SU-DHL-6 (cell line): ENCODE data around the gene POLR2E.

ENCODE experiments used
- H2AFZ ChIP-seq: fragments of 200-600 bp; sonication (generic); 2 replicates; pipeline ENCODE4 v1.6.1; 2014; ENCODE audit warnings: low read depth, mild to moderate bottlenecking, moderate library complexity, mixed read lengths, antibody characterized with exemption, low read length; ENCODE audit not compliant: severe bottlenecking
- H3F3A ChIP-seq: fragments of 200-600 bp; shearing (Covaris generic); 2 replicates; pipeline ENCODE4 v1.6.0; 2016; ENCODE audit warnings: antibody characterized with exemption, mild to moderate bottlenecking; ENCODE audit not compliant: insufficient read depth
- H3K27ac ChIP-seq: fragments of 200-600 bp; sonication (generic); 2 replicates; pipeline ENCODE4 v1.5.1; 2016; ENCODE audit warnings: low read depth, mild to moderate bottlenecking, low read length, moderate library complexity, mixed read lengths
- H3K27me3 ChIP-seq: fragments of 200-600 bp; sonication (generic), shearing (Covaris generic); 2 replicates; pipeline ENCODE4 v1.6.0; 2014; ENCODE audit warnings: mild to moderate bottlenecking, low read length
- H3K36me3 ChIP-seq: fragments of 200-600 bp; sonication (generic); 2 replicates; pipeline ENCODE4 v1.6.1; 2014; ENCODE audit warnings: mild to moderate bottlenecking, low read length, mixed read lengths
- H3K4me2 ChIP-seq: fragments of 300-600, 200-600 bp; shearing (Covaris generic), sonication (generic); 2 replicates; pipeline ENCODE4 v1.6.0; 2014; ENCODE audit warnings: low read length, low read depth, mild to moderate bottlenecking; ENCODE audit not compliant: poor library complexity, severe bottlenecking
- H3K4me3 ChIP-seq: fragments of 200-600 bp; sonication (generic); 2 replicates; pipeline ENCODE4 v1.5.1; 2014; ENCODE audit warnings: antibody characterized with exemption, low read length, mild to moderate bottlenecking, mixed read lengths; ENCODE audit not compliant: insufficient read depth, poor library complexity, severe bottlenecking
- H3K79me2 ChIP-seq: fragments of 200-600 bp; sonication (generic); 2 replicates; pipeline ENCODE4 v1.6.1; 2014; ENCODE audit warnings: mild to moderate bottlenecking, low read length, moderate library complexity; ENCODE audit not compliant: insufficient read depth
- H3K9ac ChIP-seq: fragments of 200-600 bp; sonication (generic); 2 replicates; pipeline ENCODE4 v1.7.0; 2014; ENCODE audit warnings: mild to moderate bottlenecking, low read length
- H3K9me2 ChIP-seq: fragments of 200-600 bp; sonication (generic); replicated peaks from 2 replicates; pipeline ENCODE4 v1.6.1; 2014; ENCODE audit warnings: low read length; ENCODE audit not compliant: insufficient read depth
- H3K9me3 ChIP-seq: fragments of 200-600 bp; sonication (generic); 2 replicates; pipeline ENCODE4 v1.6.1; 2014; ENCODE audit warnings: low read length, mixed read lengths; ENCODE audit not compliant: insufficient read depth
- H4K20me1 ChIP-seq: fragments of 200-600 bp; sonication (generic); 2 replicates; pipeline ENCODE4 v1.6.1; 2014; ENCODE audit warnings: low read depth, mild to moderate bottlenecking, antibody characterized with exemption, low read length, moderate library complexity, mixed read lengths
- CTCF ChIP-seq: fragments of 200-600 bp; sonication (generic); IDR thresholded peaks from one replicate; pipeline ENCODE4 v1.5.1; 2017; ENCODE audit warnings: antibody characterized with exemption, mild to moderate bottlenecking, low read length, moderate library complexity; ENCODE audit not compliant: insufficient read depth, poor library complexity, severe bottlenecking
- EZH2phosphoT487 ChIP-seq: fragments of 200-600 bp; sonication (generic), shearing (Covaris generic); conservative IDR thresholded peaks from 2 replicates; pipeline ENCODE4 v1.6.1; 2018; ENCODE audit warnings: mild to moderate bottlenecking, antibody characterized with exemption, low read length, moderate library complexity, mixed read lengths

Gene POLR2E

DNA sequence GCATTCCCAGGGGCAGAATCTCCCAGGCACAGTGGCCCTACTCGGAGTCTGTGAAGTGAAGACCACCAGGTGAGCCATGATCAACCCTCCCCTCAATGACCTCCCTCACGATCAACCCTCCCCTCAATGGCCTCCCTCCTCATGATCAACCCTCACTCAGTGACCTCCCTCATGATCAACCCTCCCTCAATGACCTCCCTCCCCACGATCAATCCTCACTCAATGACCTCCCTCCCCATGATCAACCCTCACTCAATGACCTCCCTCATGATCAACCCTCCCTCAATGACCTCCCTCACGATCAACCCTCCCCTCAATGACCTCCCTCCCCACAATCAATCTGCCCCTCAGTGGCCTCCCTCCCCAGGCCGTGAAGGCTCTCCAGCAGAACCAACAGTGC is 46.8 kb upstream of the POLR2E start:
- H3K36me3 ChIP-seq = no peaks in the 10 kb centered on the region
- no peaks in the 10 kb centered on the region for H3K27me3 ChIP-seq
- no peak overlapping the region for H2AFZ ChIP-seq
- no peaks in the 10 kb centered on the region for H3F3A ChIP-seq
- no peak overlapping the region for H3K27ac ChIP-seq
- H3K9ac ChIP-seq = no peak overlapping the region
- H4K20me1 ChIP-seq = no peaks in the 10 kb centered on the region
- H3K9me3 ChIP-seq = no peaks in the 10 kb centered on the region
- H3K9me2 ChIP-seq = no peaks in the 10 kb centered on the region
- H3K4me3 ChIP-seq = no peak overlapping the region
- H3K79me2 ChIP-seq = no peaks in the 10 kb centered on the region
- no peak overlapping the region for H3K4me2 ChIP-seq
- no peak for TF ChIP-seq CTCF
- no peak for TF ChIP-seq EZH2phosphoT487

DNA sequence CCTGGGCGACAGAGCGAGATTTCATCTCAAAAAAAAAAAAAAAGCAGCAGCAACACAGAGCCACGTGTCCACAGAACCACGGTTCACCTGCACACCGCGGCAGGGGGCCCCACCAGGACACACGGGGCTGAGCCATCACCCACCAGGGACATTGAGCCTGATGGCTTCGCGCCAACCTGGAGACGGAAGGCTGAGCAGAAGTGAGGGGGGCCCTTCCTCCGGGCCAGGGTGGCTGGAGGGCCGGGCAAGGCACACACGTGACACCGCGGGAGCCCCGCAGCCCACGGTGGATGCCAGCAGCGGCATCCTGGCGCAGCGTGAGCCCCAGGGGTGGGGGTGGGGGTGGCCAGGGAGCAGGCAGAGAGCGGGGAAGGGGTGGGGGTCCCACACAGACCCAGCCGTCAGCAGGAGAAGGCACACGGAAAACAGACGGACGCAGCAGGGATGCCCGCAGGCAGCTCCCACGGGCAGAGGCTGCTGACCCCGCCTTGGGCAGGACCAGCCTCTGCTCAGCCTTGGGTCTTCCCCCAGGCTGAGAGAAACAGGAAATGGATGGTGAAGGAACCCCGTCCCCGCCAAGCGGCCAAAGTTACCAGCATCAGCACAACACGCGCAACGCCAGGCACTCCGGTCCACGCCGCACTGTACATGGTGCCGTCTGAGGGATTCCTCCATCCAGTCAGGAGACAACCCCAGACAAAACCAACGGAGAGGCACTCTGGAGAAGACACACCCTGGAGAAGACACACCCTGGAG is 45.3 kb upstream of the POLR2E start:
- Histone ChIP-seq H3K79me2 (no peaks in the 10 kb centered on the region), H4K20me1 (no peaks in the 10 kb centered on the region), H3K9me2 (no peaks in the 10 kb centered on the region), H3K4me3 (no peak overlapping the region), H3K9me3 (no peaks in the 10 kb centered on the region), H3K36me3 (no peaks in the 10 kb centered on the region), H3K27ac (no peak overlapping the region), H3K27me3 (no peaks in the 10 kb centered on the region), H3K9ac (no peak overlapping the region), H3K4me2 (no peak overlapping the region), H2AFZ (no peak overlapping the region), H3F3A (no peaks in the 10 kb centered on the region)
- TF ChIP-seq EZH2phosphoT487 (no peak), CTCF (no peak)

- H3F3A ChIP-seq = no peaks in the 10 kb centered on the region
- H3K9me3 ChIP-seq = no peaks in the 10 kb centered on the region
- no peak overlapping the region for H3K4me3 ChIP-seq
- H3K9ac ChIP-seq = no peak overlapping the region
- H3K27me3 ChIP-seq = no peaks in the 10 kb centered on the region
- H3K4me2 ChIP-seq = no peak overlapping the region
- no peaks in the 10 kb centered on the region for H3K9me2 ChIP-seq
- no peak overlapping the region for H2AFZ ChIP-seq
- no peaks in the 10 kb centered on the region for H3K79me2 ChIP-seq
- H3K36me3 ChIP-seq = no peaks in the 10 kb centered on the region
- no peak overlapping the region for H3K27ac ChIP-seq
- TF ChIP-seq EZH2phosphoT487 (no peak), CTCF (no peak)
- H4K20me1 ChIP-seq = no peaks in the 10 kb centered on the region
Measured at GRCh38 chr19:1139126-1139525, 44.0 kb upstream of the POLR2E start.
